Measurements from ENCODE around the gene DUS1L.

DNA sequence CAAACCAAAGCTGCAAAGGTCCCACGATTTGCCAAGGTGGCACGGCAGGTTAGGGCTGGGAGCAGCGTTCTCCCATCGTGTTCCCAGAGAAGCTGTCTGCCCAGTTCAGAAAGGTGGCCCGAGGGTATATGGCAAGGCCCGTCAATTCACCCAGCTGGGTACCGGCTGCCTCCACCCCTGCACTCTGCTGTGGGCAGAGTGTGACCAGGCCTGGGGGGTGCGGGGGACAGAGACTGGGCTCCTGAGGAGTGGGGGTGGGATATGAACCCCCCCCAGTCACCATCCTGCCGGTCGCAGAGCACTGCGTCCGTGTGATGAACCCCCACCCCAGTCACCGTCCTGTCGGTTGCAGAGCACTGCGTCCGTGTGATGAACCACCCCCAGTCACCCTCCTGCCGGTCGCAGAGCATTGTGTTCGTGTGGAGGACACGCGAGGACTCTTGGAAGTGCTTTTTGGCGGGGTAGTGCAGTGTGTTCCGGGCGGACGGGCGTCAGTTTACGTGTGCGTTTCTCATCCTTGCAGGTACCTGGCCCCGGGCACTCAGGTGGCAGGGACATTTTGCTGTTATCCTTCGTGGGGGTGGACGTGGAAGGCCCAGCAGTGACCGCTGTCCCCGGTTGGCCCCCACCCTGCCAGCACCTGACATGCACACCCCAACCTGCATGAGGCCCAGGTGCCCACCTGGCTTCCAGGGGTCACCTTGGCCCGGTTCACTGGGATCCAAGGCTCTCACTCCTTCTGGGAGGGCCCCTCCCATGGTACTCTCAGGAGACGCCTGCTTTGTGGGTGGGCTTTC is 35.1 kb upstream of the DUS1L start:
- TF ChIP-seq, protein P1, sequence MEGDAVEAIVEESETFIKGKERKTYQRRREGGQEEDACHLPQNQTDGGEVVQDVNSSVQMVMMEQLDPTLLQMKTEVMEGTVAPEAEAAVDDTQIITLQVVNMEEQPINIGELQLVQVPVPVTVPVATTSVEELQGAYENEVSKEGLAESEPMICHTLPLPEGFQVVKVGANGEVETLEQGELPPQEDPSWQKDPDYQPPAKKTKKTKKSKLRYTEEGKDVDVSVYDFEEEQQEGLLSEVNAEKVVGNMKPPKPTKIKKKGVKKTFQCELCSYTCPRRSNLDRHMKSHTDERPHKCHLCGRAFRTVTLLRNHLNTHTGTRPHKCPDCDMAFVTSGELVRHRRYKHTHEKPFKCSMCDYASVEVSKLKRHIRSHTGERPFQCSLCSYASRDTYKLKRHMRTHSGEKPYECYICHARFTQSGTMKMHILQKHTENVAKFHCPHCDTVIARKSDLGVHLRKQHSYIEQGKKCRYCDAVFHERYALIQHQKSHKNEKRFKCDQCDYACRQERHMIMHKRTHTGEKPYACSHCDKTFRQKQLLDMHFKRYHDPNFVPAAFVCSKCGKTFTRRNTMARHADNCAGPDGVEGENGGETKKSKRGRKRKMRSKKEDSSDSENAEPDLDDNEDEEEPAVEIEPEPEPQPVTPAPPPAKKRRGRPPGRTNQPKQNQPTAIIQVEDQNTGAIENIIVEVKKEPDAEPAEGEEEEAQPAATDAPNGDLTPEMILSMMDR (IDR thresholded peaks at IDR 0.05; ENCODE audit: low read length), result no peak
- TF ChIP-seq EZH2 (optimal IDR thresholded peaks at IDR 0.05; ENCODE audit: low read depth, low read length) (no peak), EZH2phosphoT487 (IDR thresholded peaks at IDR 0.05; ENCODE audit: low read length) (no peak)
